Effector CD4-positive, alpha-beta T cell (primary cell): ENCODE results near the gene CD300LB. TPM values are rescaled to one million over a fixed set of nuclear protein-coding genes. Genes with fewer than 3 reads are reported as not detected.
"Not testable (repeated sequence)": the region's sequence is repeated elsewhere in the genome, so short reads cannot be mapped to it uniquely, and the experiment has no call there.

Source experiments
- DNase-seq: peaks from one replicate; pipeline ENCODE4 v3.0.0-alpha.2; 2020
- total RNA-seq: gene quantifications from one replicate; lab custom pipeline; 2026; lab: John Stamatoyannopoulos, UW

CD300LB gene
- not detected for total RNA-seq

GRCh38 chr17:74531231-74531761 lies at the start of gene CD300LB:
CD300LB (minus strand) TSS chr17:74531475; CDS start chr17:74531350, 125 bp downstream.
- no peak for DNase-seq

GRCh38 chr17:74579900-74580299 lies 48.6 kb upstream of the CD300LB start:
- DNase-seq = no peak

GRCh38 chr17:74578979-74579378 lies 47.7 kb upstream of the CD300LB start:
- DNase-seq = no peak

- DNase-seq = no peak
Observed at GRCh38 chr17:74574489-74575142, 43.3 kb upstream of the CD300LB start.

GRCh38 chr17:74573635-74574034 lies 42.4 kb upstream of the CD300LB start:
- DNase-seq = not testable (repeated sequence)

- no peak for DNase-seq
Observed at GRCh38 chr17:74573169-74573568, 41.9 kb upstream of the CD300LB start.

- DNase-seq = no peak
Observed at GRCh38 chr17:74571621-74572270, 40.5 kb upstream of the CD300LB start.

GRCh38 chr17:74569020-74570003 lies 38.0 kb upstream of the CD300LB start:
- DNase-seq = no peak

GRCh38 chr17:74568106-74568873 lies 37.0 kb upstream of the CD300LB start:
- no peak for DNase-seq

- DNase-seq = no peak
Observed at GRCh38 chr17:74567397-74567796, 36.1 kb upstream of the CD300LB start, which contains the start of gene CD300H. CD300H (minus strand) TSS chr17:74567509.

- no peak for DNase-seq
Observed at GRCh38 chr17:74566132-74566753, 35.0 kb upstream of the CD300LB start.

GRCh38 chr17:74565126-74565525 lies 33.9 kb upstream of the CD300LB start:
- DNase-seq = no peak

- DNase-seq = no peak
Observed at GRCh38 chr17:74563358-74563757, 32.1 kb upstream of the CD300LB start.

GRCh38 chr17:74561586-74561985 lies 30.3 kb upstream of the CD300LB start:
- DNase-seq = no peak

- DNase-seq = no peak
Observed at GRCh38 chr17:74558882-74559519, 27.7 kb upstream of the CD300LB start.

- not testable (repeated sequence) for DNase-seq
Observed at GRCh38 chr17:74558402-74558801, 27.1 kb upstream of the CD300LB start.

- DNase-seq = no peak
Observed at GRCh38 chr17:74555427-74555940, 24.2 kb upstream of the CD300LB start.

- DNase-seq = no peak
Observed at GRCh38 chr17:74554909-74555308, 23.6 kb upstream of the CD300LB start.

- no peak for DNase-seq
Observed at GRCh38 chr17:74552037-74552436, 20.8 kb upstream of the CD300LB start.

- no peak for DNase-seq
Observed at GRCh38 chr17:74550602-74551001, 19.3 kb upstream of the CD300LB start.

GRCh38 chr17:74549343-74549742 lies 18.1 kb upstream of the CD300LB start:
- DNase-seq = no peak
